T-helper 17 cell (primary cell): ENCODE measurements around the gene TUBGCP2. TPM values are rescaled to one million over a fixed set of nuclear protein-coding genes. Genes with fewer than 3 reads are reported as not detected.

Experiments
- ATAC-seq: fragments of 150-1000 bp; cut with Tn5 transposase; 2 replicates; pipeline ENCODE4 v1.10.0; 2021; ENCODE audit warnings: mild to moderate bottlenecking, moderate library complexity
- DNase-seq, 3 donors: peaks; one replicate each; pipeline versions ENCODE4 v3.0.0 to v3.0.0-alpha.2; 2020 to 2021
- H3K9me3 ChIP-seq: one replicate; pipeline ENCODE4 v1.7.0; 2013; ENCODE audit warnings: low read length, mild to moderate bottlenecking; ENCODE audit not compliant: control insufficient read depth, poor library complexity, severe bottlenecking
- H3K27ac Mint-ChIP-seq: one replicate; pipeline ENCODE4 v1.8.0; 2022; ENCODE audit warnings: mild to moderate bottlenecking, moderate library complexity, mixed read lengths
- H3K27me3 Mint-ChIP-seq: one replicate; pipeline ENCODE4 v1.8.0; 2022; ENCODE audit warnings: mixed read lengths
- H3K36me3 Mint-ChIP-seq: one replicate; pipeline ENCODE4 v1.8.0; 2022; ENCODE audit warnings: low read depth, mixed read lengths
- H3K4me1 Mint-ChIP-seq: one replicate; pipeline ENCODE4 v1.8.0; 2022; ENCODE audit warnings: mild to moderate bottlenecking, mixed read lengths
- H3K4me3 Mint-ChIP-seq: one replicate; pipeline ENCODE4 v1.8.0; 2022; ENCODE audit warnings: mild to moderate bottlenecking, moderate library complexity, mixed read lengths
- total RNA-seq, 4 donors: library from RNA in 2 of 4; stranded (reverse) in 2 of 4; gene quantifications; one replicate each; pipeline ENCODE4 v1.2.3 and lab custom pipeline; 2022 to 2026

Gene TUBGCP2
- total RNA-seq (10 to 100 TPM; 73.6 to 75.4 TPM), total RNA-seq (lab: John Stamatoyannopoulos, UW) (107 to 118 reads per million in 2 donors)

DNA sequence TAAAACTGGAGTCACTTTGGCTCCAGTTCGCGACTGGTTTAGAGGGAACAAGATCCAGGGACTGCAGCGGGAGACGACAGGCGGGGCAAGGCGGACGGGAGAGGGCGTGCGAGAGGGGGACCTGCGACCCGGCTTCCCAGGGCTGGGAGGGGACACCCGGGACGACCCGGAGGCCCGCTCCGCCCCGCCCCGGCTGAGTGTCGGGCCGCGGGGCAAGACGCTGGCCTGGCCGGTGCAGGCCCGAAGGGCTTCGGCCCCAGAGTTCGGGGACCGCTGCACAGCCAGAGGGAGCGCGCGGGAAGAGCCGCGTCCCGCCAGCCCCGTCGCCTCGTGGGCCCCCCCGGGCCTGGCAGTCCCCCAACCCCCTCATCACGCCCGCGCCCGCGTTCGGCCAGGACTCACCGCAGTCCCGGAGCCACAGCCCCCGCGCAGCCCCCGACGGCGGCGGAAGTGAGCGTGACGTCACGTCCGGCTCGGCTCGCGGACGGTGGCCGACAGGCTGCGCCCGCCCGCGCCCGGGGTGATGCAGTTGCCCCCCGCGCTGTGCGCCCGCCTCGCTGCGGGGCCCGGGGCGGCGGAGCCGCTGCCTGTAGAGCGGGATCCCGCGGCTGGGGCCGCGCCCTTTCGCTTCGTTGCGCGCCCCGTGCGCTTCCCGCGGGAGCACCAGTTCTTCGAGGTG, at the start of gene TUBGCP2, which contains the start of gene ZNF511:
TUBGCP2 (minus strand) TSS at position 452 of the 679 bp plus-strand sequence. CDS start 5,931 bp downstream, outside the sequence.
ZNF511 (plus strand) TSS at position 494 of the 679 bp plus-strand sequence; CDS start at position 524, 30 bp downstream.
- peak within 1 kb of the TSS; percentile 95 for H3K4me3 Mint-ChIP-seq
- peak; percentile 87 to 90 (median 88) for DNase-seq
- H3K36me3 Mint-ChIP-seq: peaks cover 5% of the 10 kb centered on the region
- H3K27ac Mint-ChIP-seq: peak within 1 kb of the TSS; percentile 98
- no peaks in the 10 kb centered on the region for H3K9me3 ChIP-seq
- H3K27me3 Mint-ChIP-seq: no peaks in the 10 kb centered on the region
- peak; percentile 69 for ATAC-seq
- peaks cover 25% of the 10 kb centered on the region for H3K4me1 Mint-ChIP-seq

GRCh38 chr10:133357285-133358161, 48.9 kb upstream of the TUBGCP2 start, which contains the start of gene FUOM:
FUOM (minus strand) TSS chr10:133358019; CDS start chr10:133358007, 12 bp downstream.
- no peak within 1 kb of the TSS for H3K27ac Mint-ChIP-seq
- no peaks in the 10 kb centered on the region for H3K27me3 Mint-ChIP-seq
- peak within 1 kb of the TSS; percentile 80 for H3K4me3 Mint-ChIP-seq
- DNase-seq (peak; percentile 52 to 69 (median 69)), ATAC-seq (peak; percentile 92)
- peaks cover 11% of the 10 kb centered on the region for H3K4me1 Mint-ChIP-seq
- H3K36me3 Mint-ChIP-seq: no peaks in the 10 kb centered on the region
- H3K9me3 ChIP-seq: no peaks in the 10 kb centered on the region

GRCh38 chr10:133356549-133357284, 48.0 kb upstream of the TUBGCP2 start:
- no peak for ATAC-seq

GRCh38 chr10:133355991-133356390, 47.3 kb upstream of the TUBGCP2 start:
- DNase-seq (no peak), ATAC-seq (no peak)
- Mint-ChIP-seq H3K27me3 (peaks cover 1% of the 10 kb centered on the region), H3K4me1 (no peaks in the 10 kb centered on the region), H3K4me3 (peak overlapping the region; percentile 62), H3K27ac (no peak overlapping the region), H3K36me3 (no peaks in the 10 kb centered on the region)
- no peaks in the 10 kb centered on the region for H3K9me3 ChIP-seq

More at GRCh38 chr10:133356549-133357284, 48.0 kb upstream of the TUBGCP2 start:
- DNase-seq: no peak
- Mint-ChIP-seq H3K27me3 (no peaks in the 10 kb centered on the region), H3K27ac (no peak overlapping the region), H3K4me1 (peaks cover 5% of the 10 kb centered on the region), H3K4me3 (peak overlapping the region; percentile 80), H3K36me3 (no peaks in the 10 kb centered on the region)
- H3K9me3 ChIP-seq: no peaks in the 10 kb centered on the region

DNA sequence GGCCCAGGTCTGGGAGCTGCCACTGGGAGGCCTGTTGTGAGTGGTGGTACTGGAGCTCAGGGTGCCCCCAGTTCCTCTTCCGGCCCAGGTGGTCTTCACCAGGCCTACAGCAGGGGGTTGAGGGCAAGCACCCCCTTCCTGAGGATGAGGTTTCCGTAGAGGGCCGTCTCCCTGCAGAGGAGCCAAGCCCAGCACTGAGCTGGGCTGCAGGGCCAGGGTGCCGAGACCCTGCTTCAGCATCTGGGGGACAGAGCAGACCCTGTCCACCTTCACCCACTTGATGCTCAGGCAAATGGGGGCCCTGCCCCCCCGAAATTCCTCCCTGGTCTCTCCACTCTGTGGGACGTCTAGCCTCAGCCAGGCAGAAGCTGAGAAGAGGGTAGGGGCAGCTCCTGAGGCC, 46.6 kb upstream of the TUBGCP2 start:
- ATAC-seq (no peak), DNase-seq (no peak)
- no peaks in the 10 kb centered on the region for H3K4me1 Mint-ChIP-seq
- H3K4me3 Mint-ChIP-seq: no peak overlapping the region
- H3K9me3 ChIP-seq: no peaks in the 10 kb centered on the region
- H3K27ac Mint-ChIP-seq: no peak overlapping the region
- H3K27me3 Mint-ChIP-seq: peaks cover 6% of the 10 kb centered on the region
- no peaks in the 10 kb centered on the region for H3K36me3 Mint-ChIP-seq

DNA sequence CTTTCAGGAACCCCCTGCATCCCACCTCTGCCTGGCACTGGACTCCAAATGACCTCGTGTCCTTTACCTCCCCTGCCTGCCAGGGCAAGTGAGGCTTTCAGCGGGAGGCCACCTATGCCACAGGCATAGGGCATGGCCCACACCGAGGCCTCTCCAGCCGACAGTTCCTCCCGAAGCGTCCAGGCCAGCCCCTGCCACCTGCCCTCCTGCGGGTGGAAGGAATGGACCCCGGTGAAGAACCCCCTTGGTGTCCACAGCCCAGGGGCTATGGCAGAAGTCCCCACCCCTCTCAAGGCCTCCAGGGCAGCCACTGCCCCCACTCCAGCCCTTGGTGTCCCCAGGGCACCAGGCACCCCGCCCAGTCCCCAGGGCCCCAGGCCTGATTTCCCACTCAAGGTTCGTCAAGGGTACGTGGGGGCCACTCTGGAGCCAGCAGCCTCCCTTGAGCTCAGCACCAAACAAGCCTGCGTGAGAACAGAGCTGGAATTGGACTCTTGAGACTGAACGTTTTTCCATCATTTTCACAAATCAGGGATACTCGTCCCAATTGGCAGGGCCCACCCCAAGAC, 46.1 kb upstream of the TUBGCP2 start:
- DNase-seq (no peak), ATAC-seq (no peak)
- Mint-ChIP-seq H3K27ac (no peak overlapping the region), H3K27me3 (peaks cover 6% of the 10 kb centered on the region), H3K4me1 (no peaks in the 10 kb centered on the region), H3K36me3 (no peaks in the 10 kb centered on the region), H3K4me3 (no peak overlapping the region)
- H3K9me3 ChIP-seq: no peaks in the 10 kb centered on the region

DNA sequence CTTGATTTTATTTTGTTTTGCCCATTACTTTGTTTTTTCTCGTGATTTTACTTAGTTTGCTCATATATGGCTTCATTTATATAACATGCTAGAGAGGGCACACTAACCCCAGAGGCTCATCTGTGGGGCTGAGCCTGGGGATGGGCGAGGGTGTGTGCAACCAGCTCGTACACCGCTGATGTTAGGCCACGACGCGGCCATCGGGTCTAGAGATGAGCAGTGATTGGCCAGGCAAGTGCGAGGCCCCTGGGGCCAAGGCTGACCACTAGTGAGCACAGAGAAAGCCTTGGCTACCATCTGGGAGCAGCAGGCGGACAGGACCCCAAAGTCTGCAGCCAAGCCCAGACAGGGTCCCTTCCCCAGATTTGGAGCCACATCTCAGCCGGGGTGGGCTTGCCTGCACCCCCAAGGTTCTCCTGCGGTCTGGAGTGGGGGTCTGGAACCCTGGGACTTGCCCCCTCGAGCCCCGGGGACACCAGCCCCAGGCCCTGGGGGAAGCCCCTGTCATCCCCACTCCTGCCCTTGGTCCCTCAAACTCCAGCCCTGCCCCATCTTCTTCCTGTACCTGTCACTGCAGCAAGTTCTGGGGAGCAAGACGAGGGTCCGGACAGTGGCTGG, 45.4 kb upstream of the TUBGCP2 start:
- H3K27ac Mint-ChIP-seq: no peak overlapping the region
- H3K4me3 Mint-ChIP-seq: no peak overlapping the region
- no peak for DNase-seq
- no peak for ATAC-seq
- H3K36me3 Mint-ChIP-seq: peaks cover 2% of the 10 kb centered on the region
- H3K27me3 Mint-ChIP-seq: peaks cover 11% of the 10 kb centered on the region
- no peaks in the 10 kb centered on the region for H3K9me3 ChIP-seq
- peaks cover 2% of the 10 kb centered on the region for H3K4me1 Mint-ChIP-seq

- no peaks in the 10 kb centered on the region for H3K9me3 ChIP-seq
- peaks cover 15% of the 10 kb centered on the region for H3K27me3 Mint-ChIP-seq
- H3K4me1 Mint-ChIP-seq: peaks cover 3% of the 10 kb centered on the region
- H3K27ac Mint-ChIP-seq: no peak overlapping the region
- H3K4me3 Mint-ChIP-seq: no peak overlapping the region
- no peak for DNase-seq
- H3K36me3 Mint-ChIP-seq: peaks cover 4% of the 10 kb centered on the region
- ATAC-seq: no peak
Observed at GRCh38 chr10:133353202-133353959, 44.7 kb upstream of the TUBGCP2 start.

DNA sequence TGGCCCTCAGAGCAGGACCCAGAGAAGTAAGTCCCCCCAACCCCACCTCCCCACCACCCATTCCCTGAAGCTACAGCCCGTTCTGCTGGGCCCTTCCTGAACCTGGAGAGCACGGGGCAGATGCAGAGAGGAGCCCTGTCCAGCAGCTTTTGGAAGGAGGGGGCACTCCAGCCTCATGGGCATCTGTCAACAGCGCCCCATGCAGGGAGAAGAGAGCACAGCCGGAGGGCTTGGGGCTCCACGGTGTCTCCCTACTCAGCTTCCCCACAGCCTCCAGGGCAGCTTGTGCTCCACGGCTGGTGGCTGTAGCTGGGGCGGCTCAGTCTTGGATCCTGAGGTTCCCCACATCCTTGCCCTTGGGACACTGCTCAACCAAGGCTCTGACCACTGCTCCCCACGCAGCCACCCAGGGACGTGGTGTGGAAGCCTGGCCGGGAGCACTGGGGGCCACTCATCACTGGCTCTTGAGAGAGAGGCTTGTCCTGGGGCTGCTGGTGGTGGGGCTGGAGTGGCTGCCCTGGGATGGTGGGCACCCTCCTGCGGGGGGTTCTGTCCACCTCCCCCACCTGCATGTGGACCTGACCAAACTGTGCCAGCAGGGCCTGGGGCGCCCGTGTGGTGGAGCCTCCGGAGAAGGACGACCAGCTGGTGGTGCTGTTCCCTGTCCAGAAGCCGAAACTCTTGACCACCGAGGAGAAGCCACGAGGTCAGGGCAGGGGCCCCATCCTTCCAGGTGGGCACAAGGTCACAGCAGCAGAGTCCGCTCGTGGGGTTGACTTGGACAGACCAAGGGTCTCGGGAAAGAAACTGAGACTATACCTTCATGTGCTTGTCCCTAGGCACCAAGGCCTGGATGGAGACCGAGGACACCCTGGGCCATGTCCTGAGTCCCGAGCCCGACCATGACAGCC, 43.0 kb upstream of the TUBGCP2 start:
- no peak for DNase-seq
- Mint-ChIP-seq H3K27ac (no peak overlapping the region), H3K36me3 (peaks cover 4% of the 10 kb centered on the region), H3K4me3 (no peak overlapping the region), H3K4me1 (peaks cover 3% of the 10 kb centered on the region), H3K27me3 (peaks cover 15% of the 10 kb centered on the region)
- no peaks in the 10 kb centered on the region for H3K9me3 ChIP-seq
- no peak for ATAC-seq

GRCh38 chr10:133350950-133351329, 42.3 kb upstream of the TUBGCP2 start:
- Mint-ChIP-seq H3K36me3 (peaks cover 4% of the 10 kb centered on the region), H3K4me1 (peaks cover 6% of the 10 kb centered on the region), H3K27ac (no peak overlapping the region), H3K27me3 (peaks cover 17% of the 10 kb centered on the region), H3K4me3 (no peak overlapping the region)
- DNase-seq (no peak), ATAC-seq (no peak)
- no peaks in the 10 kb centered on the region for H3K9me3 ChIP-seq

DNA sequence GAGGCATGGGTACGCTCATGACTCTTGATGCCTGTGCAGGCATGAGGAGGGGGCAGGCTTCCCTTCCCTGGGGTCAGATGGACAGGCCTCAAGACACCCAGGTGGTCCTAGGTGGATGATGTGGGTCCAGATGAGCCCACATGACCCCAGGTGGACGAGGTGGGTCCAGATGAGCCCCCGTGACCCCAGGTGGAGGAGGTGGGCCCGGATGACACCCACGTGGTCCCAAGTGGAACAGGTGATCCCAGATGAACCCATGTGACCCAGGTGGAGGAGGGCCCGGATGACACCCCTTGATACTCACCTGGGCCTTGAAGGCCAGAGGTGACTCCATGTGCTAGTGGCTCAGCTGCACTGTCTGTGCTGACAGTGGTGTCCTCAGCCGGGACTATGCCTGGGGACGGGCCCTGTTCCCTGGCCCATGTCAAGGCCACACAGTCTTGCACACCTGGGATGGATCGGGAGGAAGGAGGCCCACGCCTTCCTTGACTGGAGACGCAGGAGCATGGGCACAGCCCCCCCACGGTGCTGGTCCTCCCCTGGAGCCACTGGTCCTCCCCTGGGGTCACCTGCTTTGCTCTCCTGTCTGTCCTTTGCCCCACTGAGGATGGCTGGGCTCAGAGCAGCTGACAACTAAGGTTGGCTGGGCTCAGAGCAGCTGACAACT, 41.7 kb upstream of the TUBGCP2 start:
- H3K9me3 ChIP-seq: no peaks in the 10 kb centered on the region
- DNase-seq (no peak), ATAC-seq (no peak)
- Mint-ChIP-seq H3K27me3 (peaks cover 23% of the 10 kb centered on the region), H3K4me1 (peaks cover 6% of the 10 kb centered on the region), H3K4me3 (no peak overlapping the region), H3K36me3 (peaks cover 4% of the 10 kb centered on the region), H3K27ac (no peak overlapping the region)
